HEK293 (cell line): Measurements from ENCODE around the gene ZC3H10.

Experiments
- SP2 ChIP-seq: fragments of 450-650 bp; formaldehyde crosslinking; IDR thresholded peaks from 2 replicates; pipeline ENCODE4 v1.5.1; 2016; ENCODE audit warnings: missing biosample characterization, missing genetic modification characterization
- ZNF10 ChIP-seq: fragments of 450-650 bp; formaldehyde crosslinking; IDR thresholded peaks from 2 replicates; pipeline ENCODE4 v1.5.1; 2017; ENCODE audit warnings: missing biosample characterization, missing genetic modification characterization
- TF ChIP-seq, protein P1 (sequence below): fragments of 450-650 bp; formaldehyde crosslinking; IDR thresholded peaks from 2 replicates; pipeline ENCODE4 v1.5.1; 2016; ENCODE audit warnings: missing biosample characterization, missing genetic modification characterization
- TF ChIP-seq, protein P2 (sequence below): fragments of 450-650 bp; IDR thresholded peaks from 2 replicates; pipeline ENCODE4 v1.5.1; 2018; ENCODE audit warnings: missing biosample characterization, mild to moderate bottlenecking, missing genetic modification characterization
- TF ChIP-seq, protein P3 (sequence below): fragments of 450-650 bp; formaldehyde crosslinking; IDR thresholded peaks from 2 replicates; pipeline ENCODE4 v1.5.1; 2016; ENCODE audit warnings: missing biosample characterization, missing genetic modification characterization
- TF ChIP-seq, protein P4 (sequence below): fragments of 450-650 bp; formaldehyde crosslinking; IDR thresholded peaks from 2 replicates; pipeline ENCODE4 v1.5.1; 2017; ENCODE audit warnings: missing biosample characterization, missing genetic modification characterization
- TF ChIP-seq, protein P5 (sequence below): fragments of 450-650 bp; formaldehyde crosslinking; IDR thresholded peaks from 2 replicates; pipeline ENCODE4 v1.5.1; 2016; ENCODE audit warnings: missing biosample characterization, missing genetic modification characterization
- TF ChIP-seq, protein P6 (sequence below): fragments of 450-650 bp; IDR thresholded peaks from 2 replicates; pipeline ENCODE4 v1.5.1; 2018; ENCODE audit warnings: missing biosample characterization, missing genetic modification characterization
- TF ChIP-seq, protein P7 (sequence below): fragments of 450-650 bp; formaldehyde crosslinking; IDR thresholded peaks from 2 replicates; pipeline ENCODE4 v1.5.1; 2016; ENCODE audit warnings: missing biosample characterization, missing genetic modification characterization

DNA sequence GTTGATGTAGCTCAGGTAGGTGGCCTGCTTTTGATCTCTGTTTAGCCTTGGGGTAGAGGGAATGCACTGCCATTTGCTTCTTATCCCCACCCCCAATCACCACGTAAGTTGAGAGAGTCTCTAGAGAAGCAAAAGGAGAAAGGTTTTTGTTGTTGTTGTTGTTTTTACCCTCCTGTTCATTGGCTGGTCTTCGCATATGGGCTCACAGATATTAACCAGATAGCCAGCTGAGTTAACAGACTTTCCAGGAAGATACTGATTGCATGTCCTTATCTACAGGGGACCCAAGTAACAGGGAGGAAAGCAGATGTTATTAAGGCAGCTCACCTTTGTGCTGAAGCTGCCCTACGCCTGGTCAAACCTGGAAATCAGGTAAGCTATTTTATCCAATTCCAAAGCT, 10.8 kb upstream of the ZC3H10 start:
- TF ChIP-seq, protein P1, sequence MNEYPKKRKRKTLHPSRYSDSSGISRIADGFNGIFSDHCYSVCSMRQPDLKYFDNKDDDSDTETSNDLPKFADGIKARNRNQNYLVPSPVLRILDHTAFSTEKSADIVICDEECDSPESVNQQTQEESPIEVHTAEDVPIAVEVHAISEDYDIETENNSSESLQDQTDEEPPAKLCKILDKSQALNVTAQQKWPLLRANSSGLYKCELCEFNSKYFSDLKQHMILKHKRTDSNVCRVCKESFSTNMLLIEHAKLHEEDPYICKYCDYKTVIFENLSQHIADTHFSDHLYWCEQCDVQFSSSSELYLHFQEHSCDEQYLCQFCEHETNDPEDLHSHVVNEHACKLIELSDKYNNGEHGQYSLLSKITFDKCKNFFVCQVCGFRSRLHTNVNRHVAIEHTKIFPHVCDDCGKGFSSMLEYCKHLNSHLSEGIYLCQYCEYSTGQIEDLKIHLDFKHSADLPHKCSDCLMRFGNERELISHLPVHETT (tag by site-specific recombination), result no peak
- TF ChIP-seq, protein P2, sequence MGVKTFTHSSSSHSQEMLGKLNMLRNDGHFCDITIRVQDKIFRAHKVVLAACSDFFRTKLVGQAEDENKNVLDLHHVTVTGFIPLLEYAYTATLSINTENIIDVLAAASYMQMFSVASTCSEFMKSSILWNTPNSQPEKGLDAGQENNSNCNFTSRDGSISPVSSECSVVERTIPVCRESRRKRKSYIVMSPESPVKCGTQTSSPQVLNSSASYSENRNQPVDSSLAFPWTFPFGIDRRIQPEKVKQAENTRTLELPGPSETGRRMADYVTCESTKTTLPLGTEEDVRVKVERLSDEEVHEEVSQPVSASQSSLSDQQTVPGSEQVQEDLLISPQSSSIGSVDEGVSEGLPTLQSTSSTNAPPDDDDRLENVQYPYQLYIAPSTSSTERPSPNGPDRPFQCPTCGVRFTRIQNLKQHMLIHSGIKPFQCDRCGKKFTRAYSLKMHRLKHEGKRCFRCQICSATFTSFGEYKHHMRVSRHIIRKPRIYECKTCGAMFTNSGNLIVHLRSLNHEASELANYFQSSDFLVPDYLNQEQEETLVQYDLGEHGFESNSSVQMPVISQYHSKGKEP (tag by site-specific recombination), result no peak
- TF ChIP-seq, protein P3, sequence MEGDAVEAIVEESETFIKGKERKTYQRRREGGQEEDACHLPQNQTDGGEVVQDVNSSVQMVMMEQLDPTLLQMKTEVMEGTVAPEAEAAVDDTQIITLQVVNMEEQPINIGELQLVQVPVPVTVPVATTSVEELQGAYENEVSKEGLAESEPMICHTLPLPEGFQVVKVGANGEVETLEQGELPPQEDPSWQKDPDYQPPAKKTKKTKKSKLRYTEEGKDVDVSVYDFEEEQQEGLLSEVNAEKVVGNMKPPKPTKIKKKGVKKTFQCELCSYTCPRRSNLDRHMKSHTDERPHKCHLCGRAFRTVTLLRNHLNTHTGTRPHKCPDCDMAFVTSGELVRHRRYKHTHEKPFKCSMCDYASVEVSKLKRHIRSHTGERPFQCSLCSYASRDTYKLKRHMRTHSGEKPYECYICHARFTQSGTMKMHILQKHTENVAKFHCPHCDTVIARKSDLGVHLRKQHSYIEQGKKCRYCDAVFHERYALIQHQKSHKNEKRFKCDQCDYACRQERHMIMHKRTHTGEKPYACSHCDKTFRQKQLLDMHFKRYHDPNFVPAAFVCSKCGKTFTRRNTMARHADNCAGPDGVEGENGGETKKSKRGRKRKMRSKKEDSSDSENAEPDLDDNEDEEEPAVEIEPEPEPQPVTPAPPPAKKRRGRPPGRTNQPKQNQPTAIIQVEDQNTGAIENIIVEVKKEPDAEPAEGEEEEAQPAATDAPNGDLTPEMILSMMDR (tag by site-specific recombination), result no peak
- TF ChIP-seq, protein P4, sequence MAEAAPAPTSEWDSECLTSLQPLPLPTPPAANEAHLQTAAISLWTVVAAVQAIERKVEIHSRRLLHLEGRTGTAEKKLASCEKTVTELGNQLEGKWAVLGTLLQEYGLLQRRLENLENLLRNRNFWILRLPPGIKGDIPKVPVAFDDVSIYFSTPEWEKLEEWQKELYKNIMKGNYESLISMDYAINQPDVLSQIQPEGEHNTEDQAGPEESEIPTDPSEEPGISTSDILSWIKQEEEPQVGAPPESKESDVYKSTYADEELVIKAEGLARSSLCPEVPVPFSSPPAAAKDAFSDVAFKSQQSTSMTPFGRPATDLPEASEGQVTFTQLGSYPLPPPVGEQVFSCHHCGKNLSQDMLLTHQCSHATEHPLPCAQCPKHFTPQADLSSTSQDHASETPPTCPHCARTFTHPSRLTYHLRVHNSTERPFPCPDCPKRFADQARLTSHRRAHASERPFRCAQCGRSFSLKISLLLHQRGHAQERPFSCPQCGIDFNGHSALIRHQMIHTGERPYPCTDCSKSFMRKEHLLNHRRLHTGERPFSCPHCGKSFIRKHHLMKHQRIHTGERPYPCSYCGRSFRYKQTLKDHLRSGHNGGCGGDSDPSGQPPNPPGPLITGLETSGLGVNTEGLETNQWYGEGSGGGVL (tag by site-specific recombination), result no peak
- TF ChIP-seq, protein P5, sequence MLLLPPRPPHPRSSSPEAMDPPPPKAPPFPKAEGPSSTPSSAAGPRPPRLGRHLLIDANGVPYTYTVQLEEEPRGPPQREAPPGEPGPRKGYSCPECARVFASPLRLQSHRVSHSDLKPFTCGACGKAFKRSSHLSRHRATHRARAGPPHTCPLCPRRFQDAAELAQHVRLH (tag by site-specific recombination), result no peak
- TF ChIP-seq, protein P6, sequence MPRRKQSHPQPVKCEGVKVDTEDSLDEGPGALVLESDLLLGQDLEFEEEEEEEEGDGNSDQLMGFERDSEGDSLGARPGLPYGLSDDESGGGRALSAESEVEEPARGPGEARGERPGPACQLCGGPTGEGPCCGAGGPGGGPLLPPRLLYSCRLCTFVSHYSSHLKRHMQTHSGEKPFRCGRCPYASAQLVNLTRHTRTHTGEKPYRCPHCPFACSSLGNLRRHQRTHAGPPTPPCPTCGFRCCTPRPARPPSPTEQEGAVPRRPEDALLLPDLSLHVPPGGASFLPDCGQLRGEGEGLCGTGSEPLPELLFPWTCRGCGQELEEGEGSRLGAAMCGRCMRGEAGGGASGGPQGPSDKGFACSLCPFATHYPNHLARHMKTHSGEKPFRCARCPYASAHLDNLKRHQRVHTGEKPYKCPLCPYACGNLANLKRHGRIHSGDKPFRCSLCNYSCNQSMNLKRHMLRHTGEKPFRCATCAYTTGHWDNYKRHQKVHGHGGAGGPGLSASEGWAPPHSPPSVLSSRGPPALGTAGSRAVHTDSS (tag by site-specific recombination), result no peak
- TF ChIP-seq, protein P7, sequence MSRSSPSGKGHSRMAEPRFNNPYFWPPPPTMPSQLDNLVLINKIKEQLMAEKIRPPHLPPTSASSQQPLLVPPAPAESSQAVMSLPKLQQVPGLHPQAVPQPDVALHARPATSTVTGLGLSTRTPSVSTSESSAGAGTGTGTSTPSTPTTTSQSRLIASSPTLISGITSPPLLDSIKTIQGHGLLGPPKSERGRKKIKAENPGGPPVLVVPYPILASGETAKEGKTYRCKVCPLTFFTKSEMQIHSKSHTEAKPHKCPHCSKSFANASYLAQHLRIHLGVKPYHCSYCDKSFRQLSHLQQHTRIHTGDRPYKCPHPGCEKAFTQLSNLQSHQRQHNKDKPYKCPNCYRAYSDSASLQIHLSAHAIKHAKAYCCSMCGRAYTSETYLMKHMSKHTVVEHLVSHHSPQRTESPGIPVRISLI (tag by site-specific recombination), result no peak
- TF ChIP-seq ZNF10 (tag by site-specific recombination), result no peak
- TF ChIP-seq SP2 (tag by site-specific recombination), result no peak
